Skeletal muscle cell (primary cell): Measurements from ENCODE around the gene ZNF319.
"Not testable (repeated sequence)": the region's sequence is repeated elsewhere in the genome, so short reads cannot be mapped to it uniquely, and the experiment has no call there.

Source experiments
- DNase-seq: peaks from one replicate; pipeline ENCODE4 v3.0.0-alpha.2; 2010; ENCODE audit warnings: low read depth
- H3K4me3 ChIP-seq: 2 replicates; pipeline ENCODE4 v1.5.1; 2011; ENCODE audit warnings: low read depth, mild to moderate bottlenecking, control low read depth, low read length, moderate library complexity

The ZNF319 gene

GRCh38 chr16:58024486-58025350 is 24.2 kb upstream of the ZNF319 start:
- H3K4me3 ChIP-seq, result peak overlapping the region; percentile 62
- no peak for DNase-seq

GRCh38 chr16:58022601-58023371 is 22.3 kb upstream of the ZNF319 start:
- no peak for DNase-seq
- no peak overlapping the region for H3K4me3 ChIP-seq

DNA sequence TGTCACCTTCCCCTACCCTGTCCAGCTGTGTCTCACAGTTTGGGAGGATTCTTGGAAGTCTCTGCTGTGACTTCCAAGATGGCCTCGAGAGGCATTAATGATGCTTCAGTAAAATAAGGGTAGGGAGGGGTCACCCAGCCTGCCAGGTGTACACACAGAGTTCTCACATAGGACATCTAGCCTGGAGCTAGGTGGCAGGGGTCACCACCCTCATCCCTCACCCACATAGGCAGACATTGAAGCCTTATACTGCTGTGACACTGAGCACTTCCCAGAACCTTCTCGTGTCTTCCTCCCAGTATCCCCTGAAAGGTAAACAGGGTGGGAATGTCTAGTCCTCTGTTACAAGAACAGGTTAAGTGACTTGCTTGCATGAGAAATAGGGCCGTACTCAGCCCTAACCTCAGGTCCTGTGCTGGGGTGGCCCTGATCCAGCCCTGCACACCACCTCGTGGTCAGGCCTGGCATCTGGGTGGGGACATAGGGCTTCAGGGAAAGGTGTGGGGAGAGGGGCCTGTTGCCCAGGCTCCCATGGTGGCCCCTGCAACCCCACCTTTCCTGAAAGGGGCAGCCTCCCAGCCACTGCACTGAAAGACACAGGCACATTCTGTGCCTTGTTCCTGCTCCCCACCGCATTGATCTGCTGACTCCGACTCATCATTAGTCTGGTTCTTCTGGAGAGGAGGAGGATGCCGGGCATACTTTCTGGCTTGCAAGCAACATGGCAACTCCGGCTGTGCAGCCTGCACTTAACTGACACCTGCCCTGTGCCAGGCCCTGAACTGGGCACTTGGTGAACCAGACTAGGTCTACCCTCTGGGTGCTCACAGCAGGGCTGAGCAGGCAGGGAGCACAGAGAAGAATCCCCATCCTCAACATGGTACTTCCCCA is 21.4 kb upstream of the ZNF319 start:
- H3K4me3 ChIP-seq, result no peak overlapping the region
- no peak for DNase-seq

DNA sequence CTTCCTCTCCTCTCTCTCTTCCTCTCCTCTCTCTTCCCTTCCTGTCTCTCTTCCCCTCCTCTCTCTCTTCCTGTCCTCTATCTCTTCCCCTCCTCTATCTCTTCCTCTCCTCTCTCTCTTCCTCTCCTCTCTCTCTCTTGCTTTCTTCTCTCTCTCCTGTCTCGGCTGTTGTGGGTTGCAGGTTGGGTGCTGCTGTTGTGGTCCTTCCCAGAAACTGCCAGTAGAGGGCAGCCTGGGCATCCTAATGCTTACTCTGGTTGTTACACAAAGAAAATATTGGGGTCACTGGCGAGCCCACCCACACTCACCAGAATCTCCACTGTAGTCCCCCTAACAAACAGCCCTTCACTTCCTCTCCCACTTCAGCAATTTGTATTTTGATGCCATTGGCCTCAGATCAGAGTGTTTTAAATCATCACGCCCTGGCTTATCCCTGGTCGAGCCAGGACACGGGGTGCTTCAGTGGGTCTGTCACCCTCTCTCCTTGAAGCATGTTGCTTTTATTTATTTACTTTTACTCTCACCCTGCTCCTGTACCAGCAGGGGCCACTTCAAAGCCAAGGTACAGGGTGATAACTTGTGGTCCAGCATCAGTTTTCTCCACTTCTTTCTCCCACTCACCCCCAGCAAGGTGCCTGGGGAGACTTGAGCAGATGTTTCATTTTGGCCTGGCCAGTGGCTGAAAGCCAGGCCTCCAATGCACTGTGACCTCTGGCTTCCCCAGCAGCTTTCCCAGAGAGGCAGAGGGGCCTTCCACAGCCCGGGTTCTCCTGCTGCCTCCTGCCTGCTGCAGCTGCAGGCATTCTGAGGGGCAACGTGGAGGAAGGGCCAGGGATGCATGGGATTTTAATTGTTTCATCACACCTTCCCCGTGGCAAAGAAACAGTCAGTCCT is 20.4 kb upstream of the ZNF319 start:
- no peak overlapping the region for H3K4me3 ChIP-seq
- no peak for DNase-seq

GRCh38 chr16:58019866-58020538 is 19.5 kb upstream of the ZNF319 start:
- H3K4me3 ChIP-seq, result no peak overlapping the region
- DNase-seq, result no peak

GRCh38 chr16:58018803-58019202 is 18.3 kb upstream of the ZNF319 start:
- no peak for DNase-seq

DNA sequence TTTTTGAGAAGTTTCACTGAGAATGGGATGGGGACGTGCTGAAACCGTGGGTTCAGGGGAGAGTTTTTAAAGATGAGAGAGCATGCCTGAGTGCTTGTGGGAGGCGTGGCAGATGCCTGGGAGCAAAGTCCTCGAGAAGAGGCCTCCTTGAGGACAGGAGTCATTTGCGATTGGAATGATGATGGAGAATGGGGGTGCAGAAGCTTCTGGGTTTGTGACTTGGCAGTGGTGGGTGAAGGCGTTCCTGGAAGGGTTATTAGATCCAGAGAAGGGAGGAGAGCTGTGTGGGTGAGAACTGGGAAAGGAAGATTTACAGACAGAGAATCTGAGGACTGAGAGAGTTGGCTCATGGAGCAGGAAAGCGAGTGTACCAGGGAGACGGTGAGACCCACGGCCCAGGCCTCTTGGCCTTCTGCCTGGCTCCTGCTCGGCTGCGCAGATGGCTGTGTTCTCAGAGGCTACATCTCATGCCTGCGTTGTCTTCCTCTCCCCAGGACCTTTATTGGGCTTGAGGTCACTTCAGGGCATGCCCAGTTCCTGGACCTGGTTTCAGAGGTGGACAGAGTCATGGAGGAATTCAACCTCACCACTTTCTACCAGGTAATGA is 16.5 kb upstream of the ZNF319 start:
- H3K4me3 ChIP-seq, result no peak overlapping the region
- DNase-seq, result no peak

More at GRCh38 chr16:58018803-58019202, 18.3 kb upstream of the ZNF319 start:
- no peak overlapping the region for H3K4me3 ChIP-seq

DNA sequence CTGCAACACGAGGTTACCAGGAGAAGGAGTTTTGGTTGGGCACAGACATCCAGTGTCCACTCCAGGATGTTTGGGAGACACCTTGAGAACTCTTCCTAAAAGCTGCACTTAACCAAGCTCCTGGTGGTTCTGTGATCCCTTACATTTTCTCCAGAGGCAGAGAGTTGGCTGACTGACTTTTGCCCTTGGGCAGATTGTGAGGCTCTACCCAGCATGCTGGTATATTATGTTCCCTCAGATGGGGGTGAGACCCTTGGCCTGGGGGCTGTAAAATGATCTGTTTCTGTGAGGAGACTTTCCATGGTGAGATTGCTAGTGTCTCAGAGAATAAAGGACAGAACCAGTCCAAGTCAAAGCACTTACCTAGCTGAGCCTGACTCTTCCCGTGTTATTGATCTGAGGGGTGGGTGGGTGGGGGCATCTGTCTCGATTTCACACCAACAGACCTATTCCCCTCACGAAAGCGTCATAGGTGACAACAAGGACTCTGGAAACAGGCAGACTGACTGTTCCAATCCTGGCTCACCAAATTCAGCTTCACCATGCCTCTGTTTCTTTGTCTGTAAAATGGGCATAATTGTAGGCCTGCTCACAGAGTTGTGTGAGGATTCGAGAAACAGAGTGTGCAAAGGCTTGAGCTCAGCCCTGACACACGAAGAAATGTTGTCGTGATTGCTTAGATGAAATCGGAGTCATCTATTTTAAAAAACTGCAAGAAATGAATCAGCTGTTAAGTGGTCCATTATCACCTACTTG is 12.9 kb upstream of the ZNF319 start:
- H3K4me3 ChIP-seq, result no peak overlapping the region
- no peak for DNase-seq

DNA sequence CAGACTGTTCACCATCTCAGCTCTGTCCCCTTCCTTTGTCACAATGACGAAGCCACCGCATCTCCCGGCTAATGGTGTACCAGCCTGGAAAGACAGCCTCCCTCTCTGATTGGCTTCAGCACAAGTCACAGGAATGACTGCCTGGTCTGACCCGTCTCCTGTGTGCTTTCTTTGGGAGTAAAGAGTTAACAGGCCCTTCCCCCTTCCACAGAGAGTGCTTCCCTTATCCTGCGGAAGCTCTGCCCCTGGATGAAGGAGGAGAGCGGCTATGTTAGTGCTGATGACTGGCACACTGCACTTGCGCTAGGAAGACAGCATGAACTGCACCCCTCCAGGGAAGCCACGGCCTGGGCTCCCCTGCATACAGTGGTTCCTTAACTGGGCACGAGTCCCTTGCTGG is 12.0 kb upstream of the ZNF319 start:
- no peak for DNase-seq
- no peak overlapping the region for H3K4me3 ChIP-seq

GRCh38 chr16:58011652-58012051 is 11.2 kb upstream of the ZNF319 start:
- H3K4me3 ChIP-seq, result no peak overlapping the region
- no peak for DNase-seq

DNA sequence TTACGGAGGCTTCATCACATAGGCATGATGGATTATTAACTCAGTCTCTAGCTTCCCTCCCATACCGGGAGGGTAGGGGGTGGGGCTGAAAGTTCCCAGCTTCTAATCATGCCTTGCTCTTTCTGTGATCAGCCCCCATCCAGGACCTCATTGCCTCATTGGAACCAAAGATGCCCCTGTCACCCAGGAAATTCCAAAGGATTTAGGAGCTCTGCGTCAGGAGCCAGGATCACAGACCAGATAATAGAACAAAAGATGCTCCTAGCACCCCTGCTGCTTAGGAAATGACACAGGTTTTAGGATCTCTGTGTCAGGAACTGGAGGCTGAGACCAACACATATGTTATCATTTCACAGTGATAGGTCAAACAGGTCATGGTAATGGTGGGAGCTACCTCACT is 10.4 kb upstream of the ZNF319 start:
- no peak for DNase-seq

GRCh38 chr16:58009856-58010416 is 9.5 kb upstream of the ZNF319 start:
- H3K4me3 ChIP-seq, result no peak overlapping the region
- no peak for DNase-seq

More for the DNA sequence above, 10.4 kb upstream of the ZNF319 start:
- no peak overlapping the region for H3K4me3 ChIP-seq

DNA sequence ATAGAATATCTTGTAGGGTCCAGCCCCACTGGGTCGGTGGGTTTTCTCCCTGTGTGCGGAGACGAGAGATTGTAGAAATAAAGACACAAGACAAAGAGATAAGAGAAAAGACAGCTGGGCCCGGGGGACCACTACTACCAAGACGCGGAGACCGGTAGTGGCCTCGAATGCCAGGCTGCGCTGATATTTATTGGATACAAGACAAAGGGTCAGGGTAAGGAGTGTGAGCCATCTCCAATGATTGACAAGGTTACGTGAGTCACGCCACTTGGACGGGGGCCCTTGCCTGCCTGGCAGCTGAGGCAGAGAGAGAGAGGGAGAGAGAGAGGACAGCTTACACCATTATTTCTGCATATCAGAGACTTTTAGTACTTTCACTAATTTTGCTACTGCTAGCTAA is 4.3 kb upstream of the ZNF319 start:
- DNase-seq, H3K4me3 ChIP-seq: not testable (repeated sequence)

DNA sequence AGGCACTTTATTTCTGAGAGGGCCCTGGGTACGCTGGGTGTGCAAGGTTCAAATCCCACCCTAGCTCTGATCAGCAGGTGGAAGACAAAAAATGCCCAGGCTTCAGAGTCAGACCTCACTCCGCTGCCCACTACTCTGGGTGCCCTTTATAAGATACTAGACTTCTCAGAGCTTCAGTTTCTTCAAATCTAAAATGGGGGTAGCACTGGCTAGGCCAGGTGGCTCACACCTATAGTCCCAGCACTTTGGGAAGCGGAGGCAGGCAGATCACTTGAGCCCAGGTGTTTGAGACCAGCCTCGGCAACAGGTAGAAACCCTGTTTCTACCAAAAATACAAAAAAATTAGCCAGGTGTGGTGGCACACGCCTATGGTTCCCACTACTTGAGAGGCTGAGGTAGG is 2.5 kb upstream of the ZNF319 start:
- no peak for DNase-seq

GRCh38 chr16:58002416-58002800 is 1.9 kb upstream of the ZNF319 start:
- DNase-seq, result no peak
- no peak overlapping the region for H3K4me3 ChIP-seq

More for the DNA sequence above, 2.5 kb upstream of the ZNF319 start:
- no peak overlapping the region for H3K4me3 ChIP-seq

- DNase-seq, result no peak
- peak overlapping the region; percentile 74 for H3K4me3 ChIP-seq
Measured at GRCh38 chr16:58001781-58002415, 1.4 kb upstream of the ZNF319 start.
